Skin of body (tissue), 3 donors: Measurements from ENCODE around the gene ZNF225. TPM values are rescaled to one million over a fixed set of nuclear protein-coding genes. Genes with fewer than 3 reads are reported as not detected.
"Not testable (repeated sequence)": the region's sequence is repeated elsewhere in the genome, so short reads cannot be mapped to it uniquely, and the experiment has no call there.

Source experiments
- DNase-seq: peaks from one replicate; lab custom pipeline; 2025; lab: John Stamatoyannopoulos, UW
- small RNA-seq: library from RNA; depleted of rRNA; stranded (forward); fragments of <200 nt; gene quantifications from one replicate; pipeline ENCODE3, GENCODE V24; 2014; ENCODE audit warnings: low replicate concordance
- total RNA-seq: library from RNA; depleted of rRNA; stranded (reverse); fragments of >200 nt; gene quantifications from one replicate; pipeline ENCODE4 v1.2.3, GENCODE V29; 2014

Gene ZNF225
- total RNA-seq, 1 donor from 2014 or later, result 5.9 TPM

DNA sequence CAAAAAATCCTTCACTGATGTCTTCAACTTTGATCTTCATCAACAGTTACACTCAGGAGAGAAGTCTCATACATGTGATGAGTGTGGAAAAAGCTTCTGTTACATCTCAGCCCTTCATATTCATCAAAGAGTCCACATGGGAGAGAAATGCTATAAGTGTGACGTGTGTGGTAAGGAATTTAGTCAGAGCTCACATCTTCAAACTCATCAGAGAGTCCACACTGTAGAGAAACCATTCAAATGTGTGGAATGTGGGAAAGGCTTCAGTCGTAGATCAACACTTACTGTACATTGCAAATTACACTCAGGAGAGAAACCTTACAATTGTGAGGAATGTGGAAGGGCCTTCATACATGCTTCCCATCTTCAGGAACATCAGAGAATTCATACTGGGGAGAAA is 43.3 kb downstream of the ZNF225 start:
- DNase-seq, result no peak

DNA sequence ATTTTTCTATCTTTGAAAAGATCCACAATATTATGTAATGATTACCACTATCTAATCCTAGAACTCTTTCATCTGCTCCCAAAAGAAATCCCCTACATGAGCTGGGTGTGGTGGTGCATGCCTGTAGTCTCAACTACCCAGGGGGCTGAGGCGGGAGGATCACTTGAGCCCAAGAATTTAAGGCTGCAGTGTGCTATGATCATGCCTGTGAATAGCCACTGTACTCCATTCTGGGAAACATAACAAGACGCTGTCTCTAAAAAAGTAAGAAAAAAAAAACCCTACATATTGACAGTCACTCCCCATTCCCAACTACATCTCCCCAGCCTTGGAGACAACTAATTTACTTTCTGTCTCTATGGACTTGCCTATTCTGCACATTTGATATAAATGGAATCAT is 50.6 kb downstream of the ZNF225 start:
- DNase-seq, result no peak

DNA sequence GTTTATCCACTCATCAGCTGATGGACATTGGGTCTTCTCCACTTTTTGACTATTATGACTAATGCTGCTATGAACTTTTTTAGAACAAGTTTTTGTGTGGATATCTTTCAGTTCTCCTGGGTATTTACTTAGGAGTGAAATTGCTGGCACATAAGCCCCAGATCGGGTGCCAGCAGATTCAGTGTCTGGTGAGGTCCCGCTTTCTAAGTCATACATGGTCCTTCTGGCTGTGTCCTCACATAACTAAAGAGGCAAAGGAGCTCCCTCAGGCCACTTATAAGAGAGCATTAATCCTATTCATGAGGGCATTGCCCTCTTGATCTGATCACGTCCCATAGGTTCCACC is 51.1 kb downstream of the ZNF225 start:
- no peak for DNase-seq

DNA sequence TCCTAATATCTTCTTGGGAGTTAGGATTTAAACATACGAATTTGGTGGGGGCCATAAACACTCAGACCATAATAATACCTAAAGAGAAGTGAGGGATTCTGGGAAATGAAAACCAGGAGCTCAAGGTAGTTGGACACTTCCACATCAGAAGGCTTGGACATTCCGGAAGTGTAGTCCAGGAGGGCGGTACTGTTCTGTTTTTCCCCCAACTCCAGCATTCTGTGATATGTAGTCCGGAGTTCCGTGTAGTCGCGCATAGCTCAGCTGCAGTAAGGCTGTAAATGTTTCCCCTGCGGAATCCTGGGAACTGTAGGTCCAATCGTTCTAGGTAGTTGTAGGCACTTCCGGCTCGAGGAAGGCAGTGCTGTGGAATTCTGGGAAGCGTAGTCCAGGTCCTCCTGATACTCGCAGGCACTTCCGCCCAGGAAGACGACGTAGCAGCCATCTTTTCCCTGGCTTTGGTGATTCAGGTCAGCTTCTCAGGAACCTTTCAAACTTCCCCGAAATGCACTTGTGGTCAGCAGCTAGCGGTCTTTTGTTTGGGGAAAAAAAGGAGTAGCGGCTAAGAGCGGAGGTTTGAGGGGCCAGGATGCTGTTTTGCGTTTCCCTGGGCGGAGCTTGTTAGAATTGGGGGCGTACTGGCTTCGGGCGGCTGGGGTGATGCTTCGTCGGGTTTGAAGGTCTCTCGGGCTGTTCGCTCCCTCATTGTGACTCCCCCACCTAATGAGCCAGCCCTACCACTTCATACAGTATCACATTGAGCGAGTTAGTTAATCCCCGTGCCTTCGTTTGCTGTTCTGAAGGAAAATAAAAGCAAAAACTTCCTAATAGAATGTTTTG is 51.7 kb downstream of the ZNF225 start, which contains the start of gene ZNF226:
TSS of gene ZNF226 (plus strand) at position 428 of the 840 bp plus-strand sequence. CDS start 4,981 bp downstream, outside the sequence.
- peak; percentile 100 for DNase-seq

DNA sequence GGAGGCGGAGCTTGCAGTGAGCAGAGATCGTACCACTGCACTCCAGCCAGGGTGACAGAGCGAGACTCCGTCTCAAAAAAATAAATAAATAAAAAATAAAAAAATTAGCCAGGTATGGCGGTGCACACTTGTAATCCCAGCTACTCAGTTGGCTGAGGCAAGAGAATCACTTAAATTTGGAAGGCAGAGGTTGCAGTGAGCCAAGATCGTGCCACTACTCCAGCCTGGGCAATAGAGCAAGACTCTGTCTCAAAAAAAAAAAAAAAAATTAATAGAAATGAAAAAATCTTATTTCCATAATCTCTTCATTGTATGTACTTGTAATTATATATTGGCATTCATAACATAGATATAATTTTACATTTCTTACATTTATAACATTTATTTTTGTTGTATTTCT is 57.5 kb downstream of the ZNF225 start:
- DNase-seq, result not testable (repeated sequence)

DNA sequence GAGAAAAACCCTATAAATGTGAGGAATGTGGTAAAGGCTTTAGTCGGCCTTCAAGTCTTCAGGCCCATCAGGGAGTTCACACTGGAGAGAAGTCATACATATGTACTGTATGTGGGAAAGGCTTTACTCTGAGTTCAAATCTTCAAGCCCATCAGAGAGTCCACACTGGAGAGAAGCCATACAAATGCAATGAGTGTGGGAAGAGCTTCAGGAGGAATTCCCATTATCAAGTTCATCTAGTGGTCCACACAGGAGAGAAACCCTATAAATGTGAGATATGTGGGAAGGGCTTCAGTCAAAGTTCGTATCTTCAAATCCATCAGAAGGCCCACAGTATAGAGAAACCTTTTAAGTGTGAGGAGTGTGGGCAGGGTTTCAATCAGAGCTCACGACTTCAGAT is 63.4 kb downstream of the ZNF225 start:
- no peak for DNase-seq

DNA sequence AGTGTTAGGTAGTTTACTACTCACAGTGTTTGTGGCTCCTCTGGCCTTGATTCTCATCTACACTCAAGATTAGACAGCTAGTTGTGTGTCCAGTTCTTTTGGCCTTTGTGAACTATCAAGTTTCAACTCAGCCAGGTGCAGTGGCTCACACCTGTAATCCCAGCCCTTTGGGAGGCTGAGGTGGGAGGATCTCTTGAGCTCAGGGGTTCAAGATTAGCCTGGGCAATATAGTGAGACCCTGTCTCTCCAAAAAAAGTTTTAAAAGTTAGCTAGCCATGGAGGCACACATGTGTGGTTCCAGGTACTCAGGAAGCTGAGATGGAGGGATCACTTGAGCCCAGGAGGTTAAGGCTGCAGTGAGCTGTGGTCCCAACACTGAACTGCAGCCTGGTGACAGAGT is 67.8 kb downstream of the ZNF225 start:
- no peak for DNase-seq

DNA sequence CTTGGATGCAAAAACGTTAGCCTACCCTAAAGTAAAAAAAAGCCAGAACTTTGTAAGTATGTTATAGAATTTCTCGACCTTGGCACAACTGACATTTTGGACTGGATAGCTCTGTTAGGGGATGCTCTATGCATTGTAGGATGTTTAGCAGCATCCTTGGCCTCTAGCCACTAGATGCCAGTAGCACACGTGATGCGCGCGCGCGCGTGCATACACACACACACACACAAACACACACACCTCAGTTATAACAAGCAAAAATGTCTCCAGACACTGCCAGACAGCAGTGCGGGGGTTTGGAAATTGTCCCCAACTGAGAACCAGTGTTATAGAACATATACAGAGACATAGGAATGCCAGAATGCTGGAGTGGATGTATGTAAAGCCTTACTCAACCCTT is 68.9 kb downstream of the ZNF225 start:
- DNase-seq, result no peak

Small RNAs within 50 kb of the gene (small RNA-seq; reads per million reads assigned to genes)
- gene RNU6-902P, result not detected

Other genes starting within 250 kb of the ZNF225 start
- 3.7 TPM for gene ZNF404, start 229.4 kb upstream of the ZNF225 start, total RNA-seq
- gene ZNF45, start 178.1 kb upstream of the ZNF225 start, total RNA-seq, result 15.1 TPM
- gene ZNF221, start 162.2 kb upstream of the ZNF225 start, total RNA-seq, result 6.5 TPM
- 8.4 TPM for gene ZNF155, start 129.2 kb upstream of the ZNF225 start, total RNA-seq
- gene ZNF230, start 110.4 kb upstream of the ZNF225 start, total RNA-seq, result 5.0 TPM
- 5.3 TPM for gene ZNF222, start 88.0 kb upstream of the ZNF225 start, total RNA-seq
- gene ZNF223, start 61.4 kb upstream of the ZNF225 start, total RNA-seq, result 7.1 TPM
- gene ZNF284, start 41.2 kb upstream of the ZNF225 start, total RNA-seq, result 3.7 TPM
- 35.8 TPM for gene ZNF224, start 19.0 kb upstream of the ZNF225 start, total RNA-seq
- gene ZNF234, start 28.2 kb downstream of the ZNF225 start, total RNA-seq, result 12.8 TPM
- gene ZNF226, start 51.7 kb downstream of the ZNF225 start, total RNA-seq, result 20.3 TPM
- 20.2 TPM for gene ZNF227, start 99.1 kb downstream of the ZNF225 start, total RNA-seq
- 1.2 TPM for gene ZNF233, start 146.5 kb downstream of the ZNF225 start, total RNA-seq
- gene ZNF235, start 191.6 kb downstream of the ZNF225 start, total RNA-seq, result 10.4 TPM
- 8.3 TPM for gene ZNF112, start 243.3 kb downstream of the ZNF225 start, total RNA-seq